ENCODE measurements around the gene THOC1. TPM values are rescaled to one million over a fixed set of nuclear protein-coding genes. Genes with fewer than 3 reads are reported as not detected.

THOC1 gene
- polyA plus RNA-seq, 1 experiment = 35.1 TPM

DNA sequence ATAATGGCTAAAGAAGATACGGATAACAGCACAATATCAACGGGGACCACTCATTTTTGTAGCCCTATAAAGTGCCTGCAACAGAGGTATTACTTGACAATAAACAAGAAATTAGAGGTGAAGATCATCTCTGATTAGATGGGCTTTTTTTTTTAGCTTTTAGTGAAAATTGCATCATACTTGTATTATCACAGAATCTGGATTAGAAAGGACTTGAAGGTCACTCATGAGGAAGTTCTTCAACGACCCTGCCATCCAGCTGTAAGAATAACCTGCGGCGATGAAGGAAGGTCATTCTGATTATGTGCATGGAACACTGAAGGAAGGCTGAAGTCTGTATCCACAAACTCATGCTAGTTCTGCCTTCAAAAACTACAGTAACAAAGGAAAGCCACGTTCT is 40.5 kb downstream of the THOC1 start:
- no peak overlapping the region for H3K4me3 ChIP-seq (ENCODE audit: low read depth, low read length)
- ChIA-PET CTCF (interaction anchor here (0.6 kb wide), 1 partner anchor 584 kb away, joined by 3 read pairs; no protein-coding TSS in a partner anchor), POLR2A (no interaction called here)

DNA sequence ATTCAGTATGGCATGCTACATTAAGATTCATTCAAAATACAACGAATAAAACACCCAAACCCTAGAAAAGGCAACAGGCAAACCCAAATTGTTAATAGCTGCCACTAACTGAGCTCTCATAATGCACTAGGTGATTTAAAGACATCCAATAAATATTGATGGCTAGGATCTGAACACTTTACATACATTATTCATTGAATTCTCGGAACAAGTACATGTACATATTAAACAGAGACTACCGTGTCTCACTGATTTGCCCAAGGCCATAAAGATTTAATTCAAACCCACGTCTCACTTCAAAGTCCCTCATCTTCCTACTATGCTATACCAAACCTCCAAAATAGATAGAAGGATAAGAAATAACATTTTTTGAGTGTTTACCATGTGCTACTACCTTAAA is 42.1 kb downstream of the THOC1 start:
- DNase-seq (ENCODE audit: low read depth, low spot score) = no peak
- H3K4me3 ChIP-seq (ENCODE audit: low read depth, low read length) = no peak overlapping the region
- no peak overlapping the region for H3K27ac ChIP-seq (ENCODE audit: low read depth, low read length)
- no peaks in the 10 kb centered on the region for H3K27me3 ChIP-seq (ENCODE audit: control insufficient read depth, insufficient read depth, low read length)
- no peaks in the 10 kb centered on the region for H3K9me3 ChIP-seq (ENCODE audit: control insufficient read depth, insufficient read depth, low read length)
- ChIA-PET CTCF (interaction anchor here (0.5 to 1.0 kb wide), 2 partner anchors 66 to 390 kb away, joined by 3 read pairs; no protein-coding TSS in a partner anchor), POLR2A (no interaction called here)
- TF ChIP-seq, protein P1, sequence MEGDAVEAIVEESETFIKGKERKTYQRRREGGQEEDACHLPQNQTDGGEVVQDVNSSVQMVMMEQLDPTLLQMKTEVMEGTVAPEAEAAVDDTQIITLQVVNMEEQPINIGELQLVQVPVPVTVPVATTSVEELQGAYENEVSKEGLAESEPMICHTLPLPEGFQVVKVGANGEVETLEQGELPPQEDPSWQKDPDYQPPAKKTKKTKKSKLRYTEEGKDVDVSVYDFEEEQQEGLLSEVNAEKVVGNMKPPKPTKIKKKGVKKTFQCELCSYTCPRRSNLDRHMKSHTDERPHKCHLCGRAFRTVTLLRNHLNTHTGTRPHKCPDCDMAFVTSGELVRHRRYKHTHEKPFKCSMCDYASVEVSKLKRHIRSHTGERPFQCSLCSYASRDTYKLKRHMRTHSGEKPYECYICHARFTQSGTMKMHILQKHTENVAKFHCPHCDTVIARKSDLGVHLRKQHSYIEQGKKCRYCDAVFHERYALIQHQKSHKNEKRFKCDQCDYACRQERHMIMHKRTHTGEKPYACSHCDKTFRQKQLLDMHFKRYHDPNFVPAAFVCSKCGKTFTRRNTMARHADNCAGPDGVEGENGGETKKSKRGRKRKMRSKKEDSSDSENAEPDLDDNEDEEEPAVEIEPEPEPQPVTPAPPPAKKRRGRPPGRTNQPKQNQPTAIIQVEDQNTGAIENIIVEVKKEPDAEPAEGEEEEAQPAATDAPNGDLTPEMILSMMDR (IDR thresholded peaks at IDR 0.05; ENCODE audit: low read depth, low read length) = no peak

More for the DNA sequence above, 40.5 kb downstream of the THOC1 start:
- no peaks in the 10 kb centered on the region for H3K27me3 ChIP-seq (ENCODE audit: control insufficient read depth, insufficient read depth, low read length)
- DNase-seq (ENCODE audit: low read depth, low spot score) = no peak
- no peak overlapping the region for H3K27ac ChIP-seq (ENCODE audit: low read depth, low read length)
- TF ChIP-seq, protein P1 (IDR thresholded peaks at IDR 0.05; ENCODE audit: low read depth, low read length) = no peak
- no peaks in the 10 kb centered on the region for H3K9me3 ChIP-seq (ENCODE audit: control insufficient read depth, insufficient read depth, low read length)

- no peak for DNase-seq (ENCODE audit: low read depth, low spot score)
- TF ChIP-seq, protein P1 (IDR thresholded peaks at IDR 0.05; ENCODE audit: low read depth, low read length) = no peak
- no peak overlapping the region for H3K4me3 ChIP-seq (ENCODE audit: low read depth, low read length)
- H3K9me3 ChIP-seq (ENCODE audit: control insufficient read depth, insufficient read depth, low read length) = no peaks in the 10 kb centered on the region
- ChIA-PET CTCF (no interaction called here), POLR2A (no interaction called here)
- no peak overlapping the region for H3K27ac ChIP-seq (ENCODE audit: low read depth, low read length)
- no peaks in the 10 kb centered on the region for H3K27me3 ChIP-seq (ENCODE audit: control insufficient read depth, insufficient read depth, low read length)
Measured at GRCh38 chr18:220708-221107, 47.1 kb downstream of the THOC1 start.

DNA sequence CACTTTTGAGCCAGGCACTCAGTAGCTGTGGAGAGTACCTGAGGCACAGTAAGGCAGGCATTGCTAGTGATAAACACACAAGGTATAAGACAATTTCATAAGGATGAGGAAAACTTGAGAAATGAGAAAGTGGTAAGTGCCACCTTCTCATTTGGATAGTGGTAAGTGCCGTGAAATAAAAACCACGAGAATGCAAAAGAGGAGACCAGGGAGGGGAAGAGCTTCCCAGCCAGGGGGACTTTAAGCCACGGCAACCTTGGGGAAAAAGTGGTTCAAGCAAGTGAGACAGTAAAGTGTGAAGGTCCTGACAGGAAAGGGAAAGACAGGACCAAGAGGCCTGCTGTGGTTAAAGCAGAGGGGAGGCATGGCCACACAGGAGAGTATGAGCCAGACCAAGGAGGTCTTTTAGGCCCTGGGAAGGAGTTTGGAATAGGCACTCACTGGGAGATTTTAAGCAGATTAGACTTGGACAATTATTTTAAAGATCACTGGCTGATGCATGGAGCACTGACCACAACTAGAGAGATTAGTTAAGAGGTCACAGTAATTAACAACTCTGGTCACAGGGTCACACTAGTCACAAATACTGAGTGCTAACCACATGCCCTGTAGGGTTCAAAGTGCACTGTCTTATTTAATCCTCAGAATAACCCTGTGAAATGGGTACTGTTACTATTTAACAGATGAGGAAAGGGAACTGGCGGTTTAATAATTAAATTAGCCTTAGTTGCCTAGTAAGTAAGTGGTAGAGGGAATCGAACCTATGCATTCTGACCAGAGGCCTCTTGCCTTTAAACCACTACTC is 50.1 kb downstream of the THOC1 start:
- TF ChIP-seq, protein P1 (IDR thresholded peaks at IDR 0.05; ENCODE audit: low read depth, low read length) = no peak
- ChIA-PET CTCF (no interaction called here), POLR2A (no interaction called here)
- no peak overlapping the region for H3K4me3 ChIP-seq (ENCODE audit: low read depth, low read length)
- no peak for DNase-seq (ENCODE audit: low read depth, low spot score)
- H3K27me3 ChIP-seq (ENCODE audit: control insufficient read depth, insufficient read depth, low read length) = no peaks in the 10 kb centered on the region
- H3K9me3 ChIP-seq (ENCODE audit: control insufficient read depth, insufficient read depth, low read length) = no peaks in the 10 kb centered on the region
- H3K27ac ChIP-seq (ENCODE audit: low read depth, low read length) = no peak overlapping the region

- TF ChIP-seq, protein P1 (IDR thresholded peaks at IDR 0.05; ENCODE audit: low read depth, low read length) = no peak
- CTCF ChIA-PET = no interaction called here
- no peak overlapping the region for H3K27ac ChIP-seq (ENCODE audit: low read depth, low read length)
Measured at GRCh38 chr18:215448-216010, 52.3 kb downstream of the THOC1 start.

More at GRCh38 chr18:215448-216010, 52.3 kb downstream of the THOC1 start:
- no peaks in the 10 kb centered on the region for H3K9me3 ChIP-seq (ENCODE audit: control insufficient read depth, insufficient read depth, low read length)
- no peaks in the 10 kb centered on the region for H3K27me3 ChIP-seq (ENCODE audit: control insufficient read depth, insufficient read depth, low read length)
- no peak for DNase-seq (ENCODE audit: low read depth, low spot score)
- POLR2A ChIA-PET = no interaction called here
- H3K4me3 ChIP-seq (ENCODE audit: low read depth, low read length) = no peak overlapping the region

Data from AG04450 (cell line).